ENCODE measurements around the gene VAPA.

VAPA gene

GRCh38 chr18:9915291-9916076 is 1.7 kb downstream of the VAPA start:
- no peak for DNase-seq

GRCh38 chr18:9916077-9916639 is 2.3 kb downstream of the VAPA start:
- no peak for DNase-seq

GRCh38 chr18:9916808-9917207 is 3.0 kb downstream of the VAPA start:
- no peak for DNase-seq

- DNase-seq, result no peak
Observed at GRCh38 chr18:9918016-9918680, 4.3 kb downstream of the VAPA start.

GRCh38 chr18:9919564-9920232 is 5.9 kb downstream of the VAPA start:
- no peak for DNase-seq

GRCh38 chr18:9922592-9923311 is 8.9 kb downstream of the VAPA start:
- no peak for DNase-seq

- DNase-seq, result no peak
Observed at GRCh38 chr18:9924371-9924943, 10.6 kb downstream of the VAPA start.

- no peak for DNase-seq
Observed at GRCh38 chr18:9925369-9925768, 11.6 kb downstream of the VAPA start.

GRCh38 chr18:9925795-9926194 is 12.0 kb downstream of the VAPA start:
- no peak for DNase-seq

- DNase-seq, result no peak
Observed at GRCh38 chr18:9926223-9926894, 12.5 kb downstream of the VAPA start.

- DNase-seq, result no peak
Observed at GRCh38 chr18:9926977-9927376, 13.2 kb downstream of the VAPA start.

- DNase-seq, result no peak
Observed at GRCh38 chr18:9927392-9928063, 13.7 kb downstream of the VAPA start.

GRCh38 chr18:9928646-9929259 is 14.9 kb downstream of the VAPA start:
- no peak for DNase-seq

GRCh38 chr18:9930299-9930884 is 16.6 kb downstream of the VAPA start:
- DNase-seq, result no peak

- no peak for DNase-seq
Observed at GRCh38 chr18:9931146-9931545, 17.3 kb downstream of the VAPA start.

GRCh38 chr18:9931678-9932077 is 17.9 kb downstream of the VAPA start:
- DNase-seq, result no peak

- DNase-seq, result no peak
Observed at GRCh38 chr18:9933865-9934264, 20.0 kb downstream of the VAPA start.

GRCh38 chr18:9934274-9934673 is 20.5 kb downstream of the VAPA start:
- DNase-seq, result no peak

GRCh38 chr18:9941103-9941502 is 27.3 kb downstream of the VAPA start:
- DNase-seq, result no peak

GRCh38 chr18:9941660-9942059 is 27.8 kb downstream of the VAPA start:
- no peak for DNase-seq

GRCh38 chr18:9943311-9943710 is 29.5 kb downstream of the VAPA start:
- no peak for DNase-seq
